IPS-11a (cell line): ENCODE results near the gene MRPL24.

ENCODE experiments used
- H3K4me3 ChIP-seq: one replicate; pipeline ENCODE4 v1.5.1; 2013; ENCODE audit warnings: low read depth, low read length, control low read depth

Gene MRPL24

DNA sequence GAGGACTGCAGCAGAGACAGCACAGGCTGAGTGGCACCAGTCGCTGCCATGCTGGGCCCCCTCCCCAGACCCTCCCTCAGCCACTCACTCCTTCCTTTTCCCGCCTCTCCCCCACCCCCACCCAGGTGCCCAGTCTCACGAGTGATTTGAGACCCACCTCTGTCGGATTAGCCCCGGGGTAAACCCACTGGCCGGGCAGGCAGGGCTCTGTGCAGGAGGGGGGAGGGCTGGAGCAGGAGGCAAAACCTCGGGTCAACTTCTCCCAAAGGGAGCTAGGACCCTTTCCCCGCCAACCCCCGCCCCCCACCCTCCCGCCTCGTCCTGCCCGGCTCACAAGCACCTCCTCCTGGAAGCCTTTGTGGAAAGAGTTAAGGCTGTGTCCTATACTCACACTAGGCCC lies 3.5 kb upstream of the MRPL24 start:
- no peak overlapping the region for H3K4me3 ChIP-seq

DNA sequence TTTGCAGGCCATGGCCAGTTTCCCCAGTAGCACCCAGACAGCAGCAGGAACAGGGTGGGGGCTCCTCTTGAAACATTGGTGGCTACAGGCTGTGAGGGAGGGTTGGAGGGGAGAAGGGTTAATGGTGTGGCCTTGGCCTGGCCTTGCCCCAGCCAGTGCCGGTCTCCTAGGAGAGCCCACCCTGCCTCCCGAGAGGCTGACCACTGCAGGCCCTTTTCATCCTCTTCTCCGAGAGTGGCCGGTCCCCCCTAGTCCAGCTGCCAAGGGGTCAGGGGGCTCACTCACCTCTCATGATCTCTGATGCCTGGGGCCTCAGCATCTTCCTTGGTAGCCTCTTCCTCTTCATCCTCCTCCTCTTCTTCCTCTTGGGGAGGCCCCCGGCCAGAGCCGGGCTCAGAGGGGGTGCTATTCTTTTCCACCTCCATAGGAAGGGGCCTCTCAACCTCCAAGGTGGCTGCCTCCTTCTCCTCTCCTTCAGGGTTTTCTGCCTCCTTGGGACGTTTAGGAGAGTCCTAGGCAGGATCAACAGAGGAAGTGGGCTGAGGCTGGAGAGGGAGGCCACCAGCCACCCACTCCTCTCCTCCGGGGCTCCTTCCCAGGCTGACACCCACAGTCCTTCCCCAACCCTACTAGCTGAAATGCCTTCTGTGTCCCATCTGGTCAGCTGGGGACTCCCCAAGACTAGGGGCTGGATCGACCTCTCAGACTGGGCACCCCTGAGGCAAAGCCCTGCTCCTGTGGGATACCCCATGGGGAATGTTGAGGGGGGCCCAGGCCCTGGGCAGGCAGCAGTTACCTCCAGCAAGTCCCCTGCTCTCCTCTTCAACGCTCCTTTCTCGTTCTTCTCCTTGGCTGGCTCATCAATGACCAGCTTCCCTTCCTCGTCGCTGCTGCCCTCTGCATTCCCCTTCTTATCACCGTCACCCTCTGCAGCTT lies 2.7 kb upstream of the MRPL24 start:
- H3K4me3 ChIP-seq, result no peak overlapping the region

DNA sequence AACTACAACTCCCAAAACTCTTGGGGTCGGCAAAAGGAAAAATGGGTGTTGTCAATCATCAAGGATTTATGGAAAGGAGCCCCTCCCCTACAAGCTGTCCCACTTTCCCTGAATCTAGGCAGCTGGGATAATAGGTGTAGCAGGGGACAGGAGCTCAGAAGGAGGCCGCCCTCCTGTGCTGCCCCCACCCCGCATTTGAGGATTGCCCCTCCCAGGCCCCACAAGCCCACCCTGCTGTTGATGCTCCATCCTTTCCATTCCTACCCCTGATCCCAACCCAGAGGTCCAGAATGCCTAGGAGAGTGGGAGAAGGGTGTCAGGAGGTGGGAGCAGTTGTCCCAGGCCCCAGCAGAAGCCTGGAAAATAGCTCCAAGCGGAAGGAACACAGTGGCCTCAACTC lies 1.9 kb upstream of the MRPL24 start:
- H3K4me3 ChIP-seq, result no peak overlapping the region

DNA sequence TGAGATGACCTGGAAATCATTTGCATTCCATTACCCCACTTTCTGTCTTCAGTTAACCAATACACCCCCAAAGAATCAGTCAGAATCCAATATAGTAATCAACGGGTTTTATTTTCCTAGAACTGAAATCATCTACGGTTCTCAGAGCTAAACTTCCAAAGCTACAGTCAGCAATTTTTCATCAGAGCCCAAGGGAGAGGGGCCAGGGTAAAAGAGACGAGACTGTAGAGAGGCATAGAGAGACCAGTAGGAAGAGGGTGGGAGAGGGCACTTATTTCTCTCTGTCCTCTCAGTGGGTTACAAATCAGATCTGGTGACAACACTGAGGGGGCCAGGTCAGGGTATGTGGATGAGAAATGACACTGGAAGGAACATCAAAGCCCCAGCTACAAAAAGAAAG lies 1.1 kb upstream of the MRPL24 start:
- H3K4me3 ChIP-seq, result no peak overlapping the region

DNA sequence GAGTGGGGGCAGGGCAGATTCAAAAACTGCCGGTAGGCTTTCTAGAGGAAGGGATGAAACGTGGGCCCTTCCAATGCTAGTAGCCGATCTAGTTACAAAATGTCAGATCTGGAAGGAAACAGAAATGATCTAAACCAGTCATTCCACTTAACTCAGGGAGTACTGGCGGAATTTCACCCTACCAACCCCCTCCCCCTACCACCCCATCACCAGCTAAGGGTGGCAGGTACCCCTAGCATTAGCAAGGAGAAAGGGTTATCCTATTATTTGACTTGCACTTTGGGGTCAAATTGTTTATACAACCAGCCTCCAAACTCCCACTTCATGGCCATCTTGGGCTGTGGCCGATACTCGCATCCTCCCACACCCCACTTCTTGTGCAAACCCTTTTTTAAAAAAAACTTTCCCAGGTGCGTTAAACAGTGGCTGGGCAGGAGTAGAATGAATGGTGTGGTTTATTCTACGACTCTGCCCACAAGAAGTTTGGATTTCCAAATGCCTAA lies 644 bp upstream of the MRPL24 start:
- H3K4me3 ChIP-seq, result peak overlapping the region; percentile 20

DNA sequence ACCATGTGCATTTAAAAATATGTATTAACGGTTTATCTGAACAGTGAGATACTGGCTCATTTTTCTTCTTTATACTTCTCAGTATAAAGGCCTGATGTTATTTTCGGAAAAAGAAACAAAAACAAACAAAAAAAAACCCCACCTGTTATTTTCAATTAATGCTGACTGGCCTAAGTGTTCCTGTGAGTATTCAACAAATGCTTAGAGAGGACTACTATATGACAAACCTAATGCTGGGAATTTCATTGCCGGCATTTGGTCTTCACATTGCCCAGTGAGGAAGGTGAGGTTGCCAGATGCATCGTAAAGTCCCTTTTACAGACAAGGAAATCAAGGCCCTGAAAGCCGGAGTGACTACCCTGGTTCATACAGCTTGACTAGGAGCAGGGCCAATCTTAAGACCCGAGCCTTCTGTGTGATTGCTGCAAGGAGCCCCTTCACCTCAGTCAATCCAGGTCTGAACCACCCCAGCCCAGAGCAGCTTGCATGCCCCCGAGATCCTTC lies 599 bp downstream of the MRPL24 start:
- peak overlapping the region; percentile 76 for H3K4me3 ChIP-seq

DNA sequence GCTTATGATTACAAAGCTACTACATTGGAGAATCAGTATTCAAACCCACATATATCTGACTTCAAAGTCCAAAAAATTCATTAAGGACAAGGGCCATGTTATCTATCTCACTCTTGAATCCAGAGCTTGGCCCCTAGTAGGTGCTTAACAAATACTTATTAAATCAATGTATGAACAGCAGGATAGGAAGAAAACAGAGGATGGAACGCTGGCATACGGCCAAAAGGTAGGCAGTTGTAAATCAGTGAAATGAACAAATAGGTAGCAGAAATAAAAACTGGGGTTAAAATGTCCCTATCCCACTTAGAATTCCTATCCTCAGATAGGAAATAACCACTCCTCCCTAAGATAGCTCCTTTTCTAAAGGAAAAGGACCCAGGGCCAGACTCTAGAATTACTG lies 2.0 kb downstream of the MRPL24 start:
- H3K4me3 ChIP-seq, result no peak overlapping the region

DNA sequence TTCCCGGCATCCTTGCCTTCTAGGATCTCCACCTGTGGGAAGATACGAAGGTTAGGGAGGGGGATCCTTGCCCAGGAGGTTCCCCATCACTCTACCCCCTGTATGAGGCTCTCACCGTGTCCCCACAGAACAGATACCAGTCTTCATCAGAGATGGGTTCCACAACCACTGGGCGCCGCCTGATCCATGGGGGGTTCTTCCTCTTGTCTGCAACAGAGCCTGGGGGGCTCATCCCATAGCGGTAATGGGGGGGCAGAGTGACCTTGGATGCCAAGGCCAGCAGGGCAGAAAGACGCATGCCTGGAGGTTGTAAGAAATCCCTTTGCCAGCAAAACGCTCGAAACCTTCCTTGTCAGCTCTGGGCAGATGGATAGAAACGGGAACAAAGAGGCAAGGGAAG lies 2.5 kb downstream of the MRPL24 start:
- no peak overlapping the region for H3K4me3 ChIP-seq

DNA sequence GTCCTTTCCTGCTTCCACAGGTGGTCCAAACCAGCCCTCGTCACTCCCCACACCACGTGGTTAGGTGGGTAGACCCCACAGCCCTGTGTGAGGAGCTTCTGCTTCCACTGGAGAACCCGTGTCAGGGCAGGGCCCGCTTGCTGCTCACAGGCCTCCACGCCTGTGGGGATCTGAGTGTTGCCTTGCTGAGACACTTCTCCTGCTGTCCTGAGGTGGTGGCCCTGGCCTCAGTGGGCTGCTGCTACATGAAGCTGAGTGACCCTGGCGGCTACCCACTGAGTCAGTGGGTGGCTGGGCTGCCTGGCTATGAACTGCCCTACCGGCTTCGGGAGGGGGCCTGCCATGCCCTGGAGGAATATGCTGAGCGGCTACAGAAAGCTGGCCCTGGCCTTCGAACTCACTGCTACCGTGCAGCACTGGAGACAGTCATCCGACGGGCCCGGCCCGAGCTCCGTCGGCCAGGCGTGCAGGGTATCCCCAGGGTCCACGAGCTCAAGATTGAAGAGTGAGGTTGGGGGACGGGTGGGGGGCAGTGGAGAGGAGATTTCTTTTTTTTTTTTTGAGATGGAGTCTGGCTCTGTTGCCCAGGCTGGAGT lies 6.8 kb downstream of the MRPL24 start:
- no peak overlapping the region for H3K4me3 ChIP-seq

DNA sequence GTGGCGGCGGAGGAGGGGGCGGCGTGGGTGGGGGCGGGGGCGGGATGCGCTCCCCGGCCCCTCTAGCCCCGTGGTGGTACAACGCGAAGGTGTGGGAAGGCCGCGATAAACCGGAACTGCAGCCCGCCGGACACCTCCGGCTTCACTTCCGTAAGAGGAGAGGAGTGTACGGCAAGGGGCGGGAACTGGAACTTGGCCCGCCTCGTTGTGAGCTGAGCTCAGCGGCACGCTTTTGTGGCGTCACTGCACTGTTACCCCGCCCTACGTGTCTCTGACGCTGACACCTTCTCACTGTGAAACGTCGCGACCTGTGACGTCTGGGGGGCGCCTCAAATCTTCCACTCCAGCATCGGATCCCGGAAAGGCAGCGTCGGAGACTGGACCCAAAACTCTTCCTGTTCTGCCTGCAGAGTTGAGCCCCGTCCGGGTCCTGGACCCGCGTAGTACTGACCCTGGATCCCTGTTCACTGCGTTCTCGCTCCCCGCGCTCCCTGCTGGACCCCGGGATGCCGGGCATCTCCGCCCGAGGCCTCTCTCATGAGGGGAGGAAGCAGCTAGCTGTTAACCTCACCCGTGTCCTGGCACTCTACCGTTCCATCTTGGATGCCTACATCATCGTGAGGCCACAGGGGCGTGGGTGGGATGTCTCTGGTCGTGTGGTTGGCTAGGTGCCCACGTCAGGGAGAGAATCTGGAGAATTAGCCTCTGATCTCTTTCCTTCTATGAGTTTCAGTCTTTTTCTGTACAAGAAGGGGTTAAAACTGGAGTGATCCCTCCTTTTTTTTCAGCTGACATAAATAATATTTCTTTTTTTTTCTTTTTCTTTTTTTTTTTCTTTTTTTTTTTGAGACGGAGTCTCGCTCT lies 12.1 kb downstream of the MRPL24 start, which contains the start of gene ISG20L2:
Gene ISG20L2, minus strand, starts transcription at position 168 of the 864 bp plus-strand sequence. CDS start 1,114 bp downstream, outside the sequence.
- H3K4me3 ChIP-seq, result peak within 1 kb of the TSS; percentile 100

DNA sequence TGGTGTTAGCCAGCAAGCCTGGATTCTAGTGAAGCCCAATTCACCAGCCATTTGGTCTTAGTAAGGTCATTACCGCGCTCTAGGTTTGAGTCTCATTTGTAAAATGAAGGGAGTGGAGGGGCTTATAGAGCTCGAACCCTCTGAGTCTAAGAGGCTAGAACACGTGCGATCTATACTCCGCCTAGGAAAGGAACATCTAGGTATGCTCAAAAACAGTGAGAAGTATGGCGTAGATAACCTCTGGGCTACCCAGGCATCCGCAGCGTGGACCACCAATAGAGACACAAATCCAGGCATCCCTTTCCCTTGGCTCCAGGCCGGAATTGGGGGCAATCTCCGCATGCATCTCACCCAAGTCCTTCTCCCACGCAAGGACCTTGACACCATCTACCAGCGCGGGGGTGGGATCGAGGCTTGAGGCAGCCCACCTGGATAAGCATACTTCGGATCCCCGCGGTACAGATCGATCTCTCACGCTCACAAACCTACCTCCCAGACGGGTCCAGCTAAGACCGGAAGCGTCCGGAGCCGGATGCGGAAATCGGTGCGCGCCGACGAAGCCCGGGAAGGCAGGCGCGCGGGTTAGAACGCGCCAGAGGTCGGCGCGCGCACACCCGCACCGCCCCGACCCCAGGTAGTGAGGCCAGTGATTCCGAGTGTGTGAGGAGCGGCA lies 12.8 kb downstream of the MRPL24 start, which contains the start of gene METTL25B:
Gene METTL25B, plus strand, starts transcription at position 544 of the 673 bp plus-strand sequence. CDS start 636 bp downstream, outside the sequence.
- H3K4me3 ChIP-seq, result peak within 1 kb of the TSS; percentile 100

DNA sequence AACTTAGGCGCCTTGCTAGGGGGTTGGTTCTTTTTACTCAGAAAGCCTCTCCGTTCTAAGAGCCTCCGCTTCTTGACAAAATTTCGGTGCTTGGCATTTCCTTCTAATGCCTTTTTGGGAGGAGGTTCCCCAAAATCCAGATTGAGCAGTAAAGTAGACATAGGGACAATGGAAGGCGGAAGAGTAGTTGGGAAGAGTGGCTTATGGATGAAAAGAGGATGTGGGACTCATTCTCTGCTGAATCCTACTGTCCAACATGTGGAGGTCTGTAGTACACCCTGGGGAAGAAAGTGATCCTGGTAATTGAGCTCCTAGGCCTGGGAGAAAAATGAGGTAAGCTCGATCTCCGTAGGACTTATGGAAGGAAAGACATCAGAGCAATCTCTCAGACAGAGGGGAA lies 13.4 kb downstream of the MRPL24 start:
- H3K4me3 ChIP-seq, result peak overlapping the region; percentile 100

DNA sequence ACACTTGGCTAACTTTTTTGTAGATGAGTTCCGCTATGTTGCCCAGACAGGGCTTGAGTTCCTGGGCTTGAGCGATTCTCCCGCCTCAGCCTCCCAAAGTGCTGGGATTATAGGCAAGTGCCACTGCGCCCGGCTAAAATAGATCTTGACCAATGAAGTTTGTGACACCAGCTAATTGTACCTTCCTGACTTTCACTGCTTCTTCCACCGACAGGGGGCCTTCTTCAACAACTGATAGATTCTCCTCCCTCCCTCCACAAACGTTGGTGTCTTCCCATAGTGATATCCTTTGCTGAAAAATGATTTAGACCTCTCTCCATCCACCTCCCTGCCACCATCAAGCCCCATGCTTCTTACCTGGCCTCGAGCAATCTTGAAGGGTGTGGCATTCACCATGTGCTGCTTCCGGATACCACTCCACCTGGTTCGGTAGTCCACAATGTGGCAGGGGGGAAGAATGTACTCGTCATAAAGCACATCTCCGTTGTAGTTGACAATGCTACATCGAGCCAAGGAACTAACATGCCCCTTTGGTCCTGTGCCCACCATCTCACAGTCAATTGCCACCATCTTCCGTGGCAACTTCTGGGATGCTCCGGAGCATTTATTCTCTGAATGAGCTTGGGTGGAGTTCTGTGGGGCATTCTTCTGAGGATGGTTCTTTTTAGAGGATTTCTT lies 14.2 kb downstream of the MRPL24 start:
- H3K4me3 ChIP-seq, result peak overlapping the region; percentile 2

DNA sequence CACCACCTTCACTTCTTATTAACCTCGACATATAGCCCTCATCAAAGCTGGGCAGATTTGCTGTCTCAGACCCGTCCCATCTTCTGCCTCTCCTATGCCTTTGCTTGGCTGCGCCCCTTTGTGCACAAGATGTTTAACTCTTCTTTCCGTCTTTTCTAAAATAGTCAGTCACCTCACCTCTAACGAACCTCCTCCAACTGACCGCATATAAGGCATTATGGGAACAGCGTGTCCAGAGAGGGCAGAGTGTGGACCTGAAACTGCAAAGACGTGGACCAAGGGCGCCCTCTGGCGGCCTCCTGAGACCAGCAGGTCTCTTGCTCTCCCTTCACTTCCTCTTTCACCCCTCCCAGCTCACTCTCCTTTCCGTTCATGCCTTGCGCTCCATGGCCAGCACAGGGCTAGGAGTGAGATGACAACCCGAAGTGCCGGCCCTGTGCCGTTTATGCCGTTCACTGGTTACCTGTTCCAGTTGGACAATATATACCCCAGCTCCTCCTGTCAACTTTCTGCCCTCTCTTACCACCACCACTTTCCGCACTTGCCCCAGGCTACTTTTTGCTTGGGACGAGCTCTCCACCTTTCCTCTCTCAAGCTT lies 15.1 kb downstream of the MRPL24 start:
- H3K4me3 ChIP-seq, result no peak overlapping the region

DNA sequence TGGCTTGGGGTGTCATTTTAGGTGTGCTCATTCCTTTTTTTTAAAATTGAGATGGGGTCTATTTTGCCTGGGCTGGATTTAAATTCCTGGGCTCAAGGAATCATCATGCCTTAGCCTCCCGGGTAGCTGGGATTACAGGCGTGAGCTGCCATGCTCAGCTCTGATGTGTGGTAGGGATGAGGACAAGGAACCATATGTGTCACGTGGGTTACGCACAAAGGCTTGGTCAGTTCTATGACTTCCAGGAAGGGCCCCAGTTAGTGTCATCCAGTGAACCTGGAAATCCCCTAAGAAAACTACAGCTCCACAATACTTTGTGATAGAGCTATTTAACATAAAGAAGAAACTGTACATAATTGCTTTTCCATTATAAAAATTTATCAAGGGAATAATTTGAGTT lies 19.4 kb downstream of the MRPL24 start:
- no peak overlapping the region for H3K4me3 ChIP-seq

DNA sequence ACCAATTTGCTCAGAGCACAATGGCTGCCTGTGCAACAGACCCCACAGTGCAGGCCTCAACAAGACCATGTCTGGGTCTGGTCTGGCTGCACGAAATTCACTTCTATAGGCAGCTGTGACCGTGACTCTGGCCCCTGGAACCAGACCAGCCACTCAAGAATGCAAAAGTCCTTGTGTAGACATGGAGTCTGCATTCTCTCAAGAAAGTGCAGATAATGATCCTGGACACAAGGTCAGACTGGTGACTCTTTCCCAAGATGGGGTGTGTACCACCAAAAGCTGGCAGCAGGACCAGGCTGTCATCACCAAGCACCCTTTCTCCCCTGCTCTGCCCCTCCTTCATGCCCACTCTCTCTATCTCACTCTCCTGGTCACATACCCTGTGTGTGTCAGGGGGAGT lies 19.8 kb downstream of the MRPL24 start:
- no peak overlapping the region for H3K4me3 ChIP-seq

DNA sequence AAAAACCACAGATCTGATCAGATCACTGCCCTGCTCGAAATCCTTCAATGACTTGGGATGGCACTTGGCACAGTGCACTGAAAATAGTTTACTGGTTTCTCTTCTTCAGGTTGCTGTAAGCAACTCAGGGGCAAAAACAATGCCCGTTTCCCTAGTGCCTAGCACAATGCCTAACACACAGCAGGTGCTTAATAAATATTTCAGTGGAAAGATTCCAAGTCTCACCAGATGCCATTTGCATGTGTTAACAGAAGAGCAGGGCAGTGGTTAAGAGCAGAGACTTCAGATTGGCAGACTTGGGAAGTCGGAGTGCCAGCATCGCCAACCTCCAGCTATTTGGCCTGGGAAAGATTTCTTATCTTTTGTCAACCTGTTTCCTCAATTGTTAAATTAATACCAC lies 23.5 kb downstream of the MRPL24 start:
- no peak overlapping the region for H3K4me3 ChIP-seq

DNA sequence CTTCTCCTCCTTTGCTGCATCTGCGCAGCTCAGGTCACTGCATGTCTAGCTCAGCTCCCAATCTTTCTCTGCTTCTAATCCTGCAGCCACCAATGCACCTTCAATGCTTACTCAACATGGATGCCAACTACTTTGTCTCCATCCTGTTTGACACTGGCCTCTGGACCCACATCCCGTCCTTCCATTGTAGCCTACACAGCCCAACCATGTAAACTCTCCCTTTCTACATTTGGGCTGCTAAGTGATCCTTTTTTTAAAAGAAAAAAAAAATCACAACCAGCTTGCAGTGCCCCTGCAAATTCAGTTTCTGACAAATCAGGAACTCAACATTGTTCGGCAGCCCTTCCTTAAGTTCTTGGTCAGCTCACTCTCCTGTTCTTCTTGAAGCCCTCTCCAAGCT lies 26.1 kb downstream of the MRPL24 start:
- H3K4me3 ChIP-seq, result no peak overlapping the region

DNA sequence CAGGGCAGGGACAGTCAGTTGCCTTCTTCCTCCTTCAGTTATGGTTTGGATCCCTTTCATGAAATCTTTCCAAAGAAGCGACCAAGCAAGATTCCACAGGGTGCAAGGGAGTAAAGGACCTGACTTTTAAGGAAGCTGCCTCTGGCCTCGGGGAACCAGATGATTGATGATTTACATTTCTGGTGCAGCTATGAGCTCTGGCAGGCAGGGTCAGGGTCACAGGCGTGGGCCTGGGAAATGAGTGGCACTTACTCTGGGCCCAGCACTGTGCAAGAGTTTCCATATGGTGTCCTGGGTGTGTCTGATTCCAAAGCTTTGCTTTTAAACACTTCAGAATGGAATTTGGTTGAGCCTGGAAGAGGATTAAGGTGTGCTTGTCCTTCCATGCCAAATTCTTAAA lies 28.3 kb downstream of the MRPL24 start:
- H3K4me3 ChIP-seq, result no peak overlapping the region
